Retina (tissue), 1 donor: ENCODE data around the gene TNIK.
"Not testable (repeated sequence)": the region's sequence is repeated elsewhere in the genome, so short reads cannot be mapped to it uniquely, and the experiment has no call there.

Experiments used
- DNase-seq: peaks from one replicate; pipeline ENCODE4 v3.0.0-alpha.2; 2016

The TNIK gene

GRCh38 chr3:171156401-171157010 is 303.7 kb downstream of the TNIK start:
- DNase-seq, result no peak

DNA sequence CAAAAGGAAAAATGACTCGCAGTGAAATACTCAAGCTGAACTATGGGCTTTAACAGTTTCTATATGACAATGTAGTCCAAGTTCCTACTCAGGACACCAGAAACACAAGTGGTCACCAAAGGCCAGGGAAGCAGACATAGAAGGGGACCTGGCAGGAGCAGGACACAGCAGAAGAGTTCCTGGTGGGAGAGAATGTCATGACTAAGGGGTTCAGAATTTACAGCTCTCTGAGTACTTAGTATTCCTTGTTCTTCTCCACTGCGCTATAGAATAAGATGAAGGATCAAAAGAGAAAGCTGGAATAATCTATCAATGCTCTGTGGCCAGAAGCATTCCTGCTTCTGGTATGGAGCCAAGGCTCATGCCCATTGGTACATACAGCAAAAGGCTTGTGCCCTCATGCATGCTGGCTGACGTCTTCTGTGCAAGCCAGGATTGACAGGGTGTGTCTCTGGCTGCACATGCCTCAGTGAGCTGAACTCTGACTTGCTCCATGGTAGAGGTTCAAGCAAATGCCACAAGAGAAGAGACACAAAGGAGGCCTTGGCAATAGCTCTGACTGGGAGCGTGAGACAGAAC is 305.0 kb downstream of the TNIK start:
- no peak for DNase-seq

GRCh38 chr3:171150945-171151344 is 309.3 kb downstream of the TNIK start:
- no peak for DNase-seq

- DNase-seq, result no peak
Measured at GRCh38 chr3:171149526-171150116, 310.6 kb downstream of the TNIK start.

DNA sequence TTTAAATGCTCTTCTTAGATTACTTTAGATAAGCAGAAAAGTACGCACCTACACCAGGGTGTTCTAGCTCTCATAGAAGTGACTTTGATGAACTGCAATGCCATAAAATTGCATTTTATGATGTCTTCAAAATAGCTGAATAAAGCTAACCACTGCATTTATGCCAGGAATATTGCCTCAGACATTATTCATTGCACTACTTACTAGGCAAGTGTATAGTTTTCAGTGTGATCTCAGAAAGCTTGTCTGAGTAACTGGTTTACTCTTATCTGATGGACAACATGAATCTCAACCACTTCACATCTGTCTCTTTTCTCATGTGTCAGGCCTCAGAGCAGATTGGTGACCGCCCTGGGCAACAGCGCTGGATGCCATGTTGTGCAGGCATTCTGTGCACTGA is 314.4 kb downstream of the TNIK start:
- no peak for DNase-seq

GRCh38 chr3:171142985-171143384 is 317.2 kb downstream of the TNIK start:
- no peak for DNase-seq

- DNase-seq, result no peak
Measured at GRCh38 chr3:171140246-171140645, 320.0 kb downstream of the TNIK start.

GRCh38 chr3:171138027-171138426 is 322.2 kb downstream of the TNIK start:
- DNase-seq, result no peak

GRCh38 chr3:171135549-171135948 is 324.7 kb downstream of the TNIK start:
- DNase-seq, result no peak

- DNase-seq, result no peak
Measured at GRCh38 chr3:171133796-171134569, 326.2 kb downstream of the TNIK start.

DNA sequence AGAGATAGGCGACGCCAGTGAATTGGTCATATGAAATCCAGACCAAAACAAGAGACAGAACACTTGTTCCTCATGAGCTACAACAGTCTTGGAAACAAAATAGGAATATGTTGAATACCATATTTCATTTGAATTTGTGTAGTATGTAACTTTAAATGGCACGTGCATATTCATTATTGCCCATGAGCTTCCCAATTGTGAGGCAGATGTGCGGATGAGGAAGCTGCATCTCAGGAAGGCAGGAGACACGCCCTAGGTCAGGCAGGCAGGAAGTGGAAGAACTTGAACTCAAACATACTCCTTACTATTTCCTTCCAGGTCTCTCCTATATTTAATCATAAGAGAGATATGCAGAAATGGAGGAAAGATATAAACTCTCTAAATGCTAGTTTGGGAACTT is 326.9 kb downstream of the TNIK start:
- no peak for DNase-seq

DNA sequence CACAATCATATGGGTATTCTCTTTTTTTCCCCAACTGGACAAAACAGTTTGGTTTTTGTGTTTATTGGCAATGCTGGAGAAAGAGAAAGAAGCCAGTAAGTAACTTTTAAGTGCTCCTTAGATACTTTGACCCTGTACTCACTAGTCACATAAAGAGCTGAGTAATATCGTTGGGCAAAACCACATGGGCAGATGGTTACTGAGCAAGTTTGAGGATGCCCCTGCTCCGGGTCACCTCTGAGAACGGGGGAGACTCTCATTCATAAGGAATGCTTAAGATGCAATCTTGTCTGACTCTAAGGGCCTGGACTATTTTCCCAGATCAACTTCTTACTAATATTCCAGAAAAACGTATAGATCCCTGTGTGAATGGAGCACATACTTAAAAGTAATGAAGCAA is 327.3 kb downstream of the TNIK start:
- DNase-seq, result no peak

GRCh38 chr3:171129827-171130226 is 330.4 kb downstream of the TNIK start:
- no peak for DNase-seq

GRCh38 chr3:171127611-171128010 is 332.6 kb downstream of the TNIK start:
- DNase-seq, result no peak

GRCh38 chr3:171126478-171127209 is 333.6 kb downstream of the TNIK start:
- no peak for DNase-seq

DNA sequence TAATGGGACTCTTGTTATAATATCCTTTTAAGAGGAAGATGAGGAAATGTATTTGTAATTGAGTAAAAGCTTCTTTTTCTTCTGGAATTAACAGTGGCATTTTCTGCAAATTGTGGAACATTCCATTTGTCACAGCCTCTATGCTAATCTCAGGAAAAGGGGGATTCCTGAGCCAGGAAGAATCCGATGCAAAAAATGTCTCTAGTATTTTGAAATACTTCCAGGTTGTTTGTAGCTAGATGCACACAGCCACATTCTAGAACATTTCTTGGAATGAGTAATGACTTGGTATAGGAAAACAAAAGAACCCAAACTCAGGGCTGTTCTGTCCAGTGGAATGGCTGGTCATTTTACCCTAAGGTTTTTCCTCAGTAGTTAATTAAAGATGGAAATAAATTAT is 335.2 kb downstream of the TNIK start:
- no peak for DNase-seq

- DNase-seq, result no peak
Measured at GRCh38 chr3:171123915-171124314, 336.3 kb downstream of the TNIK start.

DNA sequence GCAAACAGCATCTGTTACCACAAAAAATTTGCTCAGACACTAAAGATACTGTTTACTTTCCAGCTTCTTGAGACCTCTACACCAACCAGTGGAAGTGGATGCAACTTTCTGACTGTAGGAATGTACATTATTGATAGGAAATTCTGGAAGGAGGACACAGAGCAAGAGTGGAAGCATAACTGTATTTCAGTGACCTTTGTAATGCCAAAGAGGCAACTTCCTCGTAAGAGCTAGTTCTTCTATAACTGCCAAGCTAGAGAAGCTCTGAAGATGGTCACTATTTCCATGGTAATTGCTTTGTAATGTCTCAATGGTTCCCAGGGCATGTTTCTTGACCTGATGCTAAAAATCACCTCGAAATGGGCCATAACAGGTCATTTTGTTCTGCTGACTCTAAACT is 337.3 kb downstream of the TNIK start:
- no peak for DNase-seq

- DNase-seq, result no peak
Measured at GRCh38 chr3:171122240-171122639, 338.0 kb downstream of the TNIK start.

GRCh38 chr3:171121801-171122200 is 338.4 kb downstream of the TNIK start:
- no peak for DNase-seq

GRCh38 chr3:171119402-171119801 is 340.8 kb downstream of the TNIK start:
- DNase-seq, result not testable (repeated sequence)

- DNase-seq, result not testable (repeated sequence)
Measured at GRCh38 chr3:171118993-171119392, 341.2 kb downstream of the TNIK start.

DNA sequence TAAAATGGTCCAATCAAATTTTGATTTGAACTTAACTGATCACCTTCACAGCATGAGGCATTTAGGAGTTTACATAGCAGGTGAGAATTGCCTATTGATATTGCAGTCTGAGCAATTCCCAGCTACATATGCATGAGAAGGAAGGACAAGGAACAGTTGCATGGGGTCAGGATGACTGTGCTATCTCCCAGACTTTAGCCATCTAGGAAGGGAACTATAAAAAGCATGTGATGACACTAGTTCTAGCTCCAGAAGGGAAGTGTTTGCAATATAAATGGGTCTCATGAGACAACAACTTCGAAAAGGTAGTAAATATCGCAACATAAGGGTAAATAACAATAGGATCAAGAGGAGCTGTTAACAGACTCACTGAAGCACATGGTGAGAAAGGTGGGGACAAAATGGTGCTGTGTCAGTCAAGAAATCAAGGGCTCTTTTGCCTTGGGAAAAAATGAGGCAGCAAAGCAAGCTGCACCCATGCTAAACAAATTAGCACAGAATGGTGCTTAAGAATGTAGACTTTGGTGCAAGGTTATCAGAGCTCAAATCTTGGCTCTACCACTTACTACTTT is 343.3 kb downstream of the TNIK start:
- DNase-seq, result no peak
